OCI-LY7 (cell line): Measurements from ENCODE around the gene SUPT4H1. TPM values are rescaled to one million over a fixed set of nuclear protein-coding genes. Genes with fewer than 3 reads are reported as not detected.

Source experiments
- BruUV-seq: library from RNA; stranded (reverse); fragments of 400-500 nt; replicated peaks from 2 replicates; lab custom pipeline; 2021; lab: Mats Ljungman, UMichigan
- CTCF ChIA-PET: fragments of 300-600 bp; sonication (Branson Sonifier 250); formaldehyde crosslinking; loops from one replicate; lab custom pipeline; 2022; ENCODE audit warnings: antibody characterized with exemption; ENCODE audit not compliant: unreplicated experiment; lab: Charles Lee
- POLR2A ChIA-PET: fragments of 300-600 bp; sonication (Branson Sonifier 250); formaldehyde crosslinking; loops from one replicate; lab custom pipeline; 2022; ENCODE audit warnings: antibody characterized with exemption; lab: Charles Lee
- DNase-seq: peaks from one replicate; pipeline ENCODE4 v3.0.0-alpha.2; 2015; ENCODE audit warnings: low spot score
- H2AFZ ChIP-seq: fragments of 200-600 bp; sonication (generic), shearing (Covaris generic); 2 replicates; pipeline ENCODE4 v1.6.1; 2014; ENCODE audit warnings: mild to moderate bottlenecking, antibody characterized with exemption, low read length, moderate library complexity
- H3K27ac ChIP-seq: fragments of 200-600 bp; sonication (generic); 2 replicates; pipeline ENCODE4 v1.5.1; 2014; ENCODE audit warnings: mixed run types, low read depth, mild to moderate bottlenecking, moderate library complexity, low read length, inconsistent platforms; ENCODE audit not compliant: poor library complexity, severe bottlenecking
- H3K36me3 ChIP-seq: fragments of 200-600 bp; sonication (generic); 2 replicates; pipeline ENCODE4 v1.6.1; 2014; ENCODE audit warnings: mild to moderate bottlenecking, antibody characterized with exemption, low read length, moderate library complexity, mixed read lengths; ENCODE audit not compliant: insufficient read depth
- H3K4me1 ChIP-seq: fragments of 200-600 bp; sonication (generic); 2 replicates; pipeline ENCODE4 v1.5.1; 2014; ENCODE audit warnings: mild to moderate bottlenecking, low read length; ENCODE audit not compliant: insufficient read depth, poor library complexity, severe bottlenecking
- H3K4me2 ChIP-seq: fragments of 200-600 bp; sonication (generic); 2 replicates; pipeline ENCODE4 v1.6.1; 2014; ENCODE audit warnings: mild to moderate bottlenecking, low read length
- H3K4me3 ChIP-seq: fragments of 200-600 bp; sonication (generic); 2 replicates; pipeline ENCODE4 v1.5.1; 2014; ENCODE audit warnings: mild to moderate bottlenecking, low read depth, low read length; ENCODE audit not compliant: poor library complexity, severe bottlenecking
- H3K79me2 ChIP-seq: fragments of 200-600 bp; sonication (generic); 2 replicates; pipeline ENCODE4 v1.6.1; 2016; ENCODE audit warnings: low read depth, mild to moderate bottlenecking, low read length, moderate library complexity, mixed read lengths; ENCODE audit not compliant: insufficient read depth
- H3K9me2 ChIP-seq: fragments of 200-600 bp; sonication (generic); 2 replicates; pipeline ENCODE4 v1.6.1; 2016; ENCODE audit warnings: mild to moderate bottlenecking, low read length, mixed read lengths; ENCODE audit not compliant: insufficient read depth
- H3K9me3 ChIP-seq: fragments of 200-600 bp; sonication (generic); 2 replicates; pipeline ENCODE4 v1.6.1; 2014; ENCODE audit warnings: mild to moderate bottlenecking, mixed run types, low read length, mixed read lengths
- H4K20me1 ChIP-seq: fragments of 200-600 bp; sonication (generic); 2 replicates; pipeline ENCODE4 v1.6.1; 2014; ENCODE audit warnings: mild to moderate bottlenecking, antibody characterized with exemption, low read length, moderate library complexity, mixed read lengths; ENCODE audit not compliant: insufficient read depth
- CTCF ChIP-seq: fragments of 200-600 bp; sonication (generic); conservative IDR thresholded peaks from 2 replicates; pipeline ENCODE4 v1.5.1; 2014; ENCODE audit warnings: mild to moderate bottlenecking, antibody characterized with exemption, low read length, moderate library complexity, mixed read lengths
- EZH2phosphoT487 ChIP-seq: fragments of 200-600 bp; sonication (generic); IDR thresholded peaks from 2 replicates; pipeline ENCODE4 v1.6.1; 2018; ENCODE audit warnings: low read depth, borderline replicate concordance, mild to moderate bottlenecking, mixed run types, antibody characterized with exemption, low read length, moderate library complexity, mixed read lengths
- intact Hi-C: fragments of 100-400 bp; cut with micrococcal nuclease; formaldehyde crosslinking; loops from one replicate; pipeline ENCODE4 v1.10.0; 2022; ENCODE audit not compliant: unreplicated experiment
- total RNA-seq, 2 experiments: library from RNA; depleted of rRNA in 1 of 2; stranded (reverse); fragments of >200 nt in 1 of 2; shearing (Covaris generic) in 1 of 2; gene quantifications; 2 replicates each; pipeline ENCODE4 v1.2.3, GENCODE V29; 2014 to 2022

The SUPT4H1 gene
- total RNA-seq, 2 experiments from 2014 or later, result 56.5 to 65.5 TPM

DNA sequence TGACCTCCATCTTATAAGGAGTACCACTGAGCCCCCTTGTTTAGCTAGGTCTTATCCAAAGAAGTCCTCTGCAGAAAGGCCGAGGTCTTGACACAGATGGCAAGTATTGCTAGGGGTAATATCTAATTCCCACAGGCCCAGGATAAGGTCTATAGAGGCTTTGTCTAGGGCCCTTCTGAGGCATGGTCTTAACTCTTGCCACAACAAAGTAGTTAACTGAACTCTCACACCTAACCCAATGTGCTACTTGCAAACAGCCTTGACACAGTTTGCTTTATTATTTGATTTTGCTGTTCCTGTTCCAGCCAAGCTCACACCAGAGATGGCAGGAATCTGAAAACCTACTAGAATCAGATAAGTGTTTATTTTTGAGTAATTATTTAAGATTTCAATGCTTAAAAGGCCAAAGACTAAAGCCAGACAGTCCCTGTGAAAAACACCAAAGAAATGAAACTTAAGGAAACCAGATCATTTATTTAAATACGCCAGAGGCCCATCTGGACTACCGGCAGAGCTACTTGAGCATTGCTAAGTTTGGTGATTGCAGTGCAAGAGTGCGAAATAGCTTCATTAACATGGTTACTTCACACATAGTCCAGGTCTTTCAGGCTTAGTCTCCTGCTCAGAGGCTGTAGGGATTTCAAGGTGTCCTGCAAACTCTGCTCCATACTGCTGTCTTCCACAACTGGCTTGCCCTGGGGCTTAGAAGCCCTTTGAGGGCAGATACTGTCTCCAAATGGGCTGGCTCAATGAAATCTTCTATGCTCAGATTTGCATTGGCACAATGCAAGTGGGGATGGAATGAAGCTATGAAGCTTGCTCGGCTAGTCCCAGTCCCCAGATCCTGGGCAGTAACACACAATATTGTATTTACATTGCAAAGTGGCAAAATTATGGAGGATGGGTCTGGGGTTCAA lies 28.5 kb upstream of the SUPT4H1 start:
- Histone ChIP-seq H3K9me3 (no peaks in the 10 kb centered on the region), H2AFZ (no peak overlapping the region), H3K27ac (no peak overlapping the region), H3K9me2 (no peaks in the 10 kb centered on the region), H3K36me3 (no peaks in the 10 kb centered on the region), H3K4me2 (no peak overlapping the region), H3K4me3 (no peak overlapping the region), H3K4me1 (peaks cover 15% of the 10 kb centered on the region), H4K20me1 (no peaks in the 10 kb centered on the region), H3K79me2 (no peaks in the 10 kb centered on the region)
- POLR2A ChIA-PET, result interaction anchor here (0.5 to 2.7 kb wide), 6 partner anchors 9 to 28 kb away, joined by 3 to 13 read pairs (median 4); partner anchors contain the start of gene SUPT4H1
- CTCF ChIA-PET, result no interaction called here
- no TSS peak for BruUV-seq
- intact Hi-C loops, result no loop called here
- TF ChIP-seq CTCF (no peak), EZH2phosphoT487 (no peak)
- DNase-seq, result no peak

- no peaks in the 10 kb centered on the region for H3K79me2 ChIP-seq
- no TSS peak for BruUV-seq
Measured at GRCh38 chr17:58379511-58379824, 27.5 kb upstream of the SUPT4H1 start.

More at GRCh38 chr17:58379511-58379824, 27.5 kb upstream of the SUPT4H1 start:
- CTCF ChIA-PET, result interaction anchor here (0.6 kb wide), 1 partner anchor 11 kb away, joined by 3 read pairs; no protein-coding TSS in a partner anchor
- H4K20me1 ChIP-seq, result no peaks in the 10 kb centered on the region
- POLR2A ChIA-PET, result interaction anchor here (0.9 to 2.7 kb wide), 4 partner anchors 10 to 27 kb away, joined by 3 to 13 read pairs (median 6); partner anchors contain the start of gene SUPT4H1
- H3K9me2 ChIP-seq, result no peaks in the 10 kb centered on the region
- H3K9me3 ChIP-seq, result no peaks in the 10 kb centered on the region
- H3K4me3 ChIP-seq, result no peak overlapping the region
- H3K4me2 ChIP-seq, result no peak overlapping the region
- peaks cover 15% of the 10 kb centered on the region for H3K4me1 ChIP-seq
- TF ChIP-seq CTCF (no peak), EZH2phosphoT487 (no peak)
- no peak overlapping the region for H2AFZ ChIP-seq
- intact Hi-C loops, result no loop called here
- no peaks in the 10 kb centered on the region for H3K36me3 ChIP-seq
- DNase-seq, result no peak
- H3K27ac ChIP-seq, result no peak overlapping the region
